Measurements from ENCODE around the gene SPATA46. TPM values are rescaled to one million over a fixed set of nuclear protein-coding genes. Genes with fewer than 3 reads are reported as not detected.

Gene SPATA46
- total RNA-seq, 2 experiments from 2014 or later = not detected

DNA sequence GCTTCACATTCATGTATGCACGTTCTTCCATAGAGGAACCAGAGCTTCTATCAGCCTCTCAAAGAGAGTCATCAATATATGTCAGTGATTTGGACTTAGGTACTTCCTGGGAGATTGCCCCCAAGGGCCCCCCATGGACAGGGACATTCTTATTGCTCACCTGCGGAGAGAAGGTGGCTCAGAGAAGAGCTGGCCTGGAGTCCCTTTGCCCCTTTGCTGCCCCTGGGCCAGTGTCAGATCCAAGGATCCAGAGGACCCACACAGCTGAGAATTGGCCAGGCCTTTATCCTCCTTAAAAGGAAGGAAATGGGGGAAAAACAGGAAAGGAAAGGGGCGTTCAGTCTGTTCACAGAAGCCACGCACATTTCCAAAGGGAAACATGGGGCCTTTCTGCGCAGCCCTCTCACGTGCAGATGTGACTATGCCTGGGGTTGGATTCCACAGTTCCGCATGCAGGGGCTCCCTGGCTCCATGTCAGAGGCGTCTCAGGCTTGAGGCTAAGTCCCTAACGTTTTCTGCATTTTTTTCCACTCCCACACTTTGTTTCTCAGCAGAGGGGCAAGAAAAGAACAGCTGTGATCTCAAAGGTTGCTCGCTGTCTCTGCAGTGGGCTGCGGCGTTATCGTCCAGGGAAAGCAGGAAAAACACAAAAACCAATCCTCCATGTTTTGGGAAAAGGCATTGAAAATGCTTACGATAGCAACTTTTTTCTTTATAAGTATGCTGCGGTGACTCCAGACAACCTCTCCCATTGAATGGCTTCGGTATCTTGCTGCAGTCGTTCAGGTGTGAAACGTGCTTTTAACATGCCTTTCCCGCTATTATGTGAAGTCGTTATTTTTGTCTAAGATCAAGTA lies 10.8 kb upstream of the SPATA46 start:
- no peaks in the 10 kb centered on the region for H3K9me3 Mint-ChIP-seq
- no peaks in the 10 kb centered on the region for H3K36me3 Mint-ChIP-seq
- H3K4me1 Mint-ChIP-seq = peaks cover 4% of the 10 kb centered on the region
- DNase-seq (no peak), ATAC-seq (ENCODE audit: low read depth) (no peak)
- peaks cover 12% of the 10 kb centered on the region for H3K27me3 Mint-ChIP-seq
- H3K4me3 Mint-ChIP-seq = no peak overlapping the region
- H3K27ac Mint-ChIP-seq = no peak overlapping the region
- POLR2A ChIA-PET = no interaction called here

DNA sequence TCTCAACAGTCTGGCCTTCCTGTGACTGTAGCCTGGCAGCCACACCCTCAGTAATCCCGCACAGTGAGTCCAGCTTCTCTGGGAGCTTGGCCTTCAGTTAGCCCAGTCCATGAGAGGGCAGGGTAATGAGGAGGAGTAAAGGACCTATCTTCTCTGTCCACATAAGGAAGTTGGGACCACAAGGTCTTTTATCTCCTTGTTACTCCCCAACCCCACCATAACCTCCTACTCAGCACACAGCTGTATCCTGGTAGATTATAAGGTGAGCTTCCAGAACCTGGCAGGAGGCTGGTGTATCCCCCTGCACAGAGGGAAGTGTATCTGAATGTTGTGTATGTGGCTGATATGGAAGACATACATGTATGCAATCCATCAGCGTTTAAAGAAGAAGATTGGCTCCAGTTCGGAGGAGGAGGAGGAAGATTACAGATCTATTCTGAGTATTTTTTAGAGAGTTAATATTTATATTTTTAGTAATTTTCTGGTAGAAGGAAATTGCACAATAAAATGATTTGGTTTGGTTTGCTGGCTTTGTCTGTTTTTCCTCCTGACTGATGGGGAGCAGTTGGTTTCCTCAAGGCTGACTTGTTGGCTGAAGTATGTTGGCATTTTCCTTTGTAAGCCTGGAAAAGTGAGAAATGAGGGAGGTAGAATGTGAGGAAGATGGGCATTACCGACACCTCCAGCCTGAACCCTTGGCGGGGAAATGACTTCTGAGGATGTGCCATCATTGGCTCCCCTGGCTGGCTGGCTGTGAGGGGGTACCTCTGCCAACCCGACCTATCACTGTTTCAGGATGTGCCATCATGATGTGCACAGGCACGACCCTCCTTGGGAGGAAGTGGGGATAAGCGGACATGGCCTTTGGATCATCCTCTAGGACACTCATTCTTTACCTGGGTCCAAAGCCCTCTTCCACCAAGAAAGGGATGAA lies 9.9 kb upstream of the SPATA46 start:
- Mint-ChIP-seq H3K27me3 (peaks cover 11% of the 10 kb centered on the region), H3K27ac (no peak overlapping the region), H3K4me3 (no peak overlapping the region), H3K4me1 (peaks cover 3% of the 10 kb centered on the region), H3K36me3 (no peaks in the 10 kb centered on the region), H3K9me3 (no peaks in the 10 kb centered on the region)
- ATAC-seq (ENCODE audit: low read depth) (no peak), DNase-seq (no peak)
- POLR2A ChIA-PET = no interaction called here

DNA sequence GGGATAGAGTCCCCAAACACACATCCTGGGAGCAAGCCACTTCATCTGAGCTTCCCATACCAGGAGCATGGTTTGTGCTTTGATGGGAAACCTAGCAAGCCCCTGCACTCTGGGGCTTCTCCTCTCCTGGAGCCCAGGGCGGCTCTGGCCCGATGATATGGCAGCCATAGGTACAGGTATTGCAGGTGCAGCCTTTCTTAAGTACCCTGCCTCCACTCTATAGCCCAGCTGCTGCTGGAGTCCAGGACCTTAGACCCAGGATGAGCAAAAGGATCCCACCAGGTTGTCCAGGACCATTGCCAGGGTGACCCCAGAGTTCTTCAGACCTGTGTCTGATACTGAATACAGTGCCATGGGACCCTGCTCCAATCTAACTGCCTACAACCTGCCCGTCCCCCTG lies 9.0 kb upstream of the SPATA46 start:
- no peaks in the 10 kb centered on the region for H3K36me3 Mint-ChIP-seq
- peaks cover 11% of the 10 kb centered on the region for H3K27me3 Mint-ChIP-seq
- DNase-seq = no peak
- POLR2A ChIA-PET = no interaction called here
- peaks cover 3% of the 10 kb centered on the region for H3K4me1 Mint-ChIP-seq
- H3K9me3 Mint-ChIP-seq = no peaks in the 10 kb centered on the region
- no peak overlapping the region for H3K4me3 Mint-ChIP-seq
- no peak for ATAC-seq (ENCODE audit: low read depth)
- no peak overlapping the region for H3K27ac Mint-ChIP-seq

DNA sequence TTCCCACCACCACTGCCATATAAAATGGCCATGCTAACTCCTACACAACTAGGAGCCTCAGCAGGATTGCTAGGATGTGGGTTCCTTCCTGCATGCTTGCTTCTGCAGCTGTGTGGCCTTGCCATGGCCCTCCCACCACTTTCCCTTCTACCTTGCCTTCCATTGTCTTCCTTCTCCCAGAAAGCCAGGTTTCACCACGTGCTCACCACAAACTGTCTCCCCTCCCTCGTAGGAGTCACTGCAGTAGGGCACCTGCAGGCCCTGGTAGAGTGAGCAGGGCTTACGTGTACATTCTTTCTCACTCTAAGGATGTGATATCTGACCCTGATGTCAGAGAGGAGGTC lies 8.6 kb upstream of the SPATA46 start:
- H3K27me3 Mint-ChIP-seq = peaks cover 6% of the 10 kb centered on the region
- no peak for ATAC-seq (ENCODE audit: low read depth)
- H3K4me1 Mint-ChIP-seq = peaks cover 3% of the 10 kb centered on the region

DNA sequence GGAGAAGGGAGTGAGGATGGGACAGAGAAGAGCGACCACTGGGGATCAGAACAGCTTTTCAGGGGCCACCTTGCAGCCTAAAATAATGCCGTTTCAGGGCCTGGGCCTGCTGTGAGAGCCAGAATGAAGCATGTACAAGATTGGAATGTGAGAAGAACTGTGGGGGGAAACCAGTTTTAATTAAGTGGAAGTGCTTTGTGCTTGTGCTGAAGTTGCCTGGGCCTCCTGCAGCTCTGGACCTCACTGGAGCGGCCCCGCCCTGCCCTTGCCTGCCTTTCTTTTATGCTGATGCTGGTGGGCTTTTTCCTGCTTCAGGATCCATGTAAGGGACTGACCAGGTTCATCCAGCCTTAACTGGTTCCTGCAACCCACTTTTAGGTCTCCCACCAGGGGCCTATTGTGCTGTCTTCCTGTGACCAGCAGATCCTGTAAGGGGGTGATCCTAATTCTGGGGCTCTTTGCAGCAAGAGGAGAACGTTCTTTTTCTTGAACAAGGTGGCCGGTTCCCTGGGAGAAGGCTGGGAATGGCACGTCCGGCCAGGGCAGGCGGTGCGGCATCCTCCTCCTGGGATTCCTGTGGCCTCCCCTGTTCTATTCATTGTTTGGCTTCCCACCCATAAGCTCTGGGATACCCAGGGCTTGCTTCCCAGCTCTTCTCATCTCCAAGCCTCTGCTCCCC lies 8.1 kb upstream of the SPATA46 start:
- ATAC-seq (ENCODE audit: low read depth) = no peak
- Mint-ChIP-seq H3K27ac (no peak overlapping the region), H3K36me3 (no peaks in the 10 kb centered on the region), H3K4me3 (no peak overlapping the region), H3K4me1 (peaks cover 3% of the 10 kb centered on the region), H3K9me3 (no peaks in the 10 kb centered on the region), H3K27me3 (peaks cover 1% of the 10 kb centered on the region)
- no peak for DNase-seq
- POLR2A ChIA-PET = no interaction called here

More for the DNA sequence above, 8.6 kb upstream of the SPATA46 start:
- POLR2A ChIA-PET = no interaction called here
- Mint-ChIP-seq H3K36me3 (no peaks in the 10 kb centered on the region), H3K27ac (no peak overlapping the region), H3K9me3 (no peaks in the 10 kb centered on the region), H3K4me3 (no peak overlapping the region)
- no peak for DNase-seq

DNA sequence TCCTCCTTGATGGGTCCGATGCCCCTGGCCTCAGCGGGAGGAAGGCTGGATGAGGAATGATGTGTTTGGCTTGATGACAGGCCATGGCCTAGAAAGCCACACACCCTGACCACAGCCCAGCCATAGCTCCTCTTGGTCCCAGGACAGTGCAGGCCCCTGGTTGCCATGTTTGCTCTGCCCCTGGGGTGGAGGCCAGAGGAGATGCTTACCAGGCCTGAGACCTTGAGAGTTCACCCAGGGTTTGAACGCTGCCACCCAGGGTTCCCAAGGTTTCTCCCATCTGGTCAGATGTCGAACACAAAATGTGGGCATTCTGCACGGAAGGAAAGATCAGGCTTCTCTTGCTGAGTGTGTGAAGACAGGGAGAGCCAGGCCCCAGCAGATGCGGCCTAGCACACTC lies 7.5 kb upstream of the SPATA46 start:
- Mint-ChIP-seq H3K36me3 (no peaks in the 10 kb centered on the region), H3K27ac (no peak overlapping the region), H3K27me3 (no peaks in the 10 kb centered on the region), H3K4me3 (no peak overlapping the region), H3K9me3 (no peaks in the 10 kb centered on the region), H3K4me1 (no peaks in the 10 kb centered on the region)
- DNase-seq = no peak
- POLR2A ChIA-PET = no interaction called here
- ATAC-seq (ENCODE audit: low read depth) = no peak

DNA sequence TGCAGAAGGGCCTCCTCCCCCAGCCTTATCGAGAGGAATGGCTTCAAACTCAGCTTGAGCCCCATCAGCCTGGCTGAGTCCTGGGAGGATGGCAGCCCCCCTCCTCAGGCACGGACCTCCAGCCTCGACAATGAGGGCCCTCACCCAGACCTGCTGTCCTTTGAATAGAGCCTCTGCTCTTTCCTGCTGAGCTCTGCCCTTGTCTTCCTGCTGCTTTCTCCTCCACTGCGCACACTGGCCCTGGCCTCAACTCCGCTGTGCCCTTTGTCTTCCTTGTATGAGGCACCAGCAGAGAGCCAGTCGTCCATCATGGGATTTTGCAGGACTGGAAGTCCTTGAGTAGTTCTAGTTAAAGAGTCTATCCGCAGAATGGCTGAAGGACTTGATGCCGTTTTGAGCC lies 6.9 kb upstream of the SPATA46 start:
- no peaks in the 10 kb centered on the region for H3K9me3 Mint-ChIP-seq
- no peak overlapping the region for H3K27ac Mint-ChIP-seq
- no peaks in the 10 kb centered on the region for H3K36me3 Mint-ChIP-seq
- DNase-seq (no peak), ATAC-seq (ENCODE audit: low read depth) (no peak)
- H3K4me1 Mint-ChIP-seq = no peaks in the 10 kb centered on the region
- no peaks in the 10 kb centered on the region for H3K27me3 Mint-ChIP-seq
- POLR2A ChIA-PET = no interaction called here
- H3K4me3 Mint-ChIP-seq = no peak overlapping the region

DNA sequence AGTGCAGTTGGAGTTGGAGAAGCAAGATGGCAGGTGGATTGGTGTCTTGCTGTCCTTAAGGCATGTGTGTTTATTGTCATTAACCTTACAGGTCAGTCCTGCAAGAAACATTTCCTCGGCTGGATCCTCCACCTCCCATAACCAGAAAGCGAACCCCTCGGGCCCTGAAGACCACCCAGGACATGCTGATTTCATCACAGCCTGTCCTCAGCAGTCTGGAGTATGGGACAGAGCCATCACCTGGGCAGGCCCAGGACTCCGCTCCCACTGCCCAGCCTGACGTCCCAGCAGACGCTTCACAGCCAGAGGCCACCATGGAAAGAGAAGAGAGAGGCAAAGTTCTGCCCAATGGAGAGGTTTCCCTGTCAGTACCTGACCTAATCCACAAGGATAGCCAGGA lies 6.4 kb upstream of the SPATA46 start:
- Mint-ChIP-seq H3K4me1 (no peaks in the 10 kb centered on the region), H3K27ac (no peak overlapping the region), H3K27me3 (no peaks in the 10 kb centered on the region), H3K4me3 (no peak overlapping the region), H3K36me3 (no peaks in the 10 kb centered on the region), H3K9me3 (no peaks in the 10 kb centered on the region)
- DNase-seq = no peak
- no peak for ATAC-seq (ENCODE audit: low read depth)
- POLR2A ChIA-PET = no interaction called here

DNA sequence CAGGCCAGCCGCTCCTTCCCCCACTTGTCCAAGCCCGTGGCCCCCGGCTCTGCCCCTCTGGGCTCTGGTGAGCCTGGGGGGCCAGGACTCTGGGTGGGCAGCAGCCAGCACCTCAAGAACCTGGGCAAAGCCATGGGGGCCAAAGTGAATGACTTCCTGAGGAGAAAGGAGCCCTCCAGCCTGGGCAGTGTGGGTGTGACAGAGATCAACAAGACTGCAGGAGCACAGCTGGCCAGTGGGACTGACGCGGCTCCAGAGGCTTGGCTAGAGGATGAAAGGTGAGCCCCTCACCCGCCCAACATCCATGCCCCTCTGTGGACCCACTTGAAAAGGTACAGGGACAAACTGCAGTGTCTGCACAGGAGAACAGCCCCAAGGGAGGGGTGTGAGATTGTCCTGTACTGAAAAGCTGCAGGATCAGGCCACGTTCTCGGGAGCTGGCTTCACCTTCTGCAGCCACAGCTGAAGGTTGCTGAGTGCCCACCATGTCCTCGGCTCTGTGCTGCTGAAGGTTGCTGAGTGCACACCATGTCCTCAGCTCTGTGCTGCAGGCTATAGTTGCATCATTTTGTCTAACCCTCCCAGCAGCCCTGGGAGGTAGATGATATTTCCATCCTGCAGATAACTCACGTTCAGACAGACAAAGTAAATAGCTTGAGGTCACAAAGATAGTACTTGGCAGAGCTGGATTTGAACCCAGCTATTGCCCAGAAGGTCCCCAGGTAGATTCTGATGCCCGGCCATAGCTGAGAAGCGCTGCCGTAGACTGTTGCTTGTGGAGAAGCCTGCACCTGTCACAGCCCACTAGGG lies 5.5 kb upstream of the SPATA46 start:
- no peak overlapping the region for H3K27ac Mint-ChIP-seq
- DNase-seq (no peak), ATAC-seq (ENCODE audit: low read depth) (no peak)
- H3K9me3 Mint-ChIP-seq = no peaks in the 10 kb centered on the region
- POLR2A ChIA-PET = no interaction called here
- H3K4me3 Mint-ChIP-seq = no peak overlapping the region
- no peaks in the 10 kb centered on the region for H3K36me3 Mint-ChIP-seq
- H3K27me3 Mint-ChIP-seq = no peaks in the 10 kb centered on the region
- H3K4me1 Mint-ChIP-seq = no peaks in the 10 kb centered on the region

DNA sequence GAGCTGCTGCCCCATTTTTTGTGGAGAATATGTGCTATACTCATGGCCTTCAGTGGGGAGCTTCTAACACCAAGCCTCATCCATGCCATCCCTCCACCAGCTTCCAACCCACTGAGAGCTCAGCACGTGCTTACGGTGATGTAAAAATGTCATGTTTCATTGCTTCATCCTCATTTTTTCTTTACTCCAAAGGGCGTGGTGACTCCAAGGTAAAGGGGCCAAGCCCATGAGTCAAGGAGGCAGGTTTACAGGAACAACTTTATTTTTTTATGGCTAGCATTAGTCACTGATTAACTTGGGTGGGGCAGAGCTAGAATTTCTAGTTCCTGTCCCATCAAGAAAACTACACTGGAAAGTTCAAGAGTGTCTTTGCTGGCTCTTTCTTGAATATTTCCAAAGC lies 4.7 kb upstream of the SPATA46 start, which contains the start of gene C1orf226:
Gene C1orf226 (plus strand): TSS at position 346 of the 400 bp plus-strand sequence. CDS start 174 bp downstream, outside the sequence.
- no peaks in the 10 kb centered on the region for H3K4me1 Mint-ChIP-seq
- H3K36me3 Mint-ChIP-seq = no peaks in the 10 kb centered on the region
- H3K27me3 Mint-ChIP-seq = no peaks in the 10 kb centered on the region
- H3K9me3 Mint-ChIP-seq = no peaks in the 10 kb centered on the region
- no peak within 1 kb of the TSS for H3K4me3 Mint-ChIP-seq
- DNase-seq = no peak
- ATAC-seq (ENCODE audit: low read depth) = no peak
- POLR2A ChIA-PET = no interaction called here
- no peak within 1 kb of the TSS for H3K27ac Mint-ChIP-seq

DNA sequence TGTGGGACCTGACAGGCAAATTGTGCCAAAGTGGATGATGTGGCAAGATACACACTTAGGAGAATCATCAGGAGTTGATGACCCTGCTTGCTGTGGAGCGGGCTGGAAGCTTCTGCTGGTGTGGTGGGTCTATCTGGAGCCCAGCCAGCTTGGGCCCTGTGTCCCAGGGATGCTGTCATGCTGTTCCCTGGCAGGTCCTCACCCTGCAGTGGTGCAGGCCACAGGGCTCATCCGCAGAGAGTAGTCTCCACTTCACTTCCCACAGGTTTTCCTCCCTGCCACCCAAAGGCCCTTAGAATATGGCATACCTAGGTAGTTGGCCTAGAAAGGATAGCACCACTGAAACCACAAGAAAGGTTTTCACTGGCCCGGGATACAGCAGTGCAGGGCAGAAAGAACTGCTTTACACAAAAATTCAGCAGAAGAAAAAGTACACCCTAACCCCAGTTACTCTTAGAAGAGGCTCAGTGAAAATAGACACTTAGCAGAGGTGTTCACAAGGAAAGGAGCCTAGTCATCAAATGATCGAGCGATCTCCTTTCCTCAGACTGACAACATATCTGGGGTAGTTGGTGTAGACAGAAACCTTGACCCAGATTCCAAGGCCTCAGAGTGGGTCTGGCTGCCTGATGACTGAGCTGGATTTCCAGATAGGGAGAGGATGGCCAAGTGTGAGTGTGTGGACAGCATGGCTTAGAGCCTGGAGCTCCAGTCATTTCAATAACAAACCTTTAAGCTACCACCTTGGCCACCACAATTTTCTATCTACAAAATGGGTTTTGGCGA lies 3.6 kb upstream of the SPATA46 start:
- Mint-ChIP-seq H3K4me3 (no peak overlapping the region), H3K4me1 (no peaks in the 10 kb centered on the region), H3K27ac (no peak overlapping the region), H3K36me3 (no peaks in the 10 kb centered on the region), H3K9me3 (no peaks in the 10 kb centered on the region), H3K27me3 (peaks cover 1% of the 10 kb centered on the region)
- POLR2A ChIA-PET = interaction anchor here (0.6 kb wide), 1 partner anchor 9 kb away, joined by 3 read pairs; no protein-coding TSS in a partner anchor
- ATAC-seq (ENCODE audit: low read depth) (no peak), DNase-seq (no peak)

DNA sequence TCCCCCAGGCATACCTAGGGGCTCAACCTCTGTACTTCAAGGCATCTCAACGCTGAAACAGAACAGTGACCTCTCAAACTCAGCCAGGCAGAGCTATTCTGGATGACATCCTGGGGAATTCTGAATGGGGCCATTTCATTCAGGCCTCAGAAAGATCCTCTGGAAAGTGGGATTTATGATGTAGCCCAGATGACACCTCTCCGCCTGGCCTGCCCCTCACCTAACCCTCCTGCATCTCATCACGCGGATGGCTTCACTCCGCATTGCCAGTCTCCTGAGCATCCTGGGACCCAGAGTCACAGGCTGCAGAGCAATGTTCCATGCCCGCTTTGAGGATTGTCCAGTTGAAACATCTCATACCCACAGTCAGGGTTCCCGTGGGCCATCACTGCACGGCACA lies 1.2 kb downstream of the SPATA46 start:
- H3K27me3 Mint-ChIP-seq = peaks cover 1% of the 10 kb centered on the region
- H3K27ac Mint-ChIP-seq = no peak overlapping the region
- no peak for DNase-seq
- H3K4me3 Mint-ChIP-seq = no peak overlapping the region
- H3K36me3 Mint-ChIP-seq = no peaks in the 10 kb centered on the region
- POLR2A ChIA-PET = no interaction called here
- no peaks in the 10 kb centered on the region for H3K9me3 Mint-ChIP-seq
- ATAC-seq (ENCODE audit: low read depth) = no peak
- no peaks in the 10 kb centered on the region for H3K4me1 Mint-ChIP-seq

Data from activated naive CD8-positive, alpha-beta T cell treated with anti-CD3 and anti-CD28 coated beads, Interleukin-2, amount 10 ng/mL, durations not matched to agents 7 days and 5 days (primary cell).